Esophagus squamous epithelium (tissue), 4 donors: ENCODE results near the gene UPF1.

Experiments used
- POLR2A ChIP-seq, 4 donors: fragments of 450-650 bp; IDR thresholded peaks; one replicate each; pipeline ENCODE4 v1.6.1; 2017; ENCODE audit warnings: antibody characterized with exemption in 4 of 4, mild to moderate bottlenecking in 4 of 4, moderate library complexity in 3 of 4
- TF ChIP-seq, protein P1 (sequence below), 6 experiments: fragments of 450-650 bp in 4 of 6; fragments of 200-600 bp in 2 of 6; sonication (generic) in 2 of 6; IDR thresholded peaks; one replicate each; pipeline ENCODE4 v1.5.1; 2016 to 2019; ENCODE audit warnings: antibody characterized with exemption in 6 of 6, mild to moderate bottlenecking in 4 of 6, moderate library complexity in 4 of 6

GRCh38 chr19:18798384-18799352, 33.1 kb upstream of the UPF1 start:
- TF ChIP-seq, protein P1, sequence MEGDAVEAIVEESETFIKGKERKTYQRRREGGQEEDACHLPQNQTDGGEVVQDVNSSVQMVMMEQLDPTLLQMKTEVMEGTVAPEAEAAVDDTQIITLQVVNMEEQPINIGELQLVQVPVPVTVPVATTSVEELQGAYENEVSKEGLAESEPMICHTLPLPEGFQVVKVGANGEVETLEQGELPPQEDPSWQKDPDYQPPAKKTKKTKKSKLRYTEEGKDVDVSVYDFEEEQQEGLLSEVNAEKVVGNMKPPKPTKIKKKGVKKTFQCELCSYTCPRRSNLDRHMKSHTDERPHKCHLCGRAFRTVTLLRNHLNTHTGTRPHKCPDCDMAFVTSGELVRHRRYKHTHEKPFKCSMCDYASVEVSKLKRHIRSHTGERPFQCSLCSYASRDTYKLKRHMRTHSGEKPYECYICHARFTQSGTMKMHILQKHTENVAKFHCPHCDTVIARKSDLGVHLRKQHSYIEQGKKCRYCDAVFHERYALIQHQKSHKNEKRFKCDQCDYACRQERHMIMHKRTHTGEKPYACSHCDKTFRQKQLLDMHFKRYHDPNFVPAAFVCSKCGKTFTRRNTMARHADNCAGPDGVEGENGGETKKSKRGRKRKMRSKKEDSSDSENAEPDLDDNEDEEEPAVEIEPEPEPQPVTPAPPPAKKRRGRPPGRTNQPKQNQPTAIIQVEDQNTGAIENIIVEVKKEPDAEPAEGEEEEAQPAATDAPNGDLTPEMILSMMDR (IDR thresholded peaks at IDR 0.05) = no peak
- no peak for TF ChIP-seq POLR2A (IDR thresholded peaks at IDR 0.05)
